ENCODE measurements around the gene MT1A. TPM values are rescaled to one million over a fixed set of nuclear protein-coding genes. Genes with fewer than 3 reads are reported as not detected.
A peak's percentile ranks its signal among the peaks of the same experiment; 100 is the strongest.

Gene MT1A
- polyA plus RNA-seq, 1 of the 3 experiments (the other 2 are of a cell fraction), result 5.4 TPM

GRCh38 chr16:56607109-56607618, 31.3 kb upstream of the MT1A start:
- Histone ChIP-seq H3K4me2 (peak overlapping the region; percentile 88), H3K79me2 (ENCODE audit: insufficient read depth) (peaks cover 30% of the 10 kb centered on the region), H3K9ac (peak overlapping the region; percentile 90), H3K4me1 (ENCODE audit: control insufficient read depth in 1 of 2, insufficient read depth in 2 of 2, low read depth in 1 of 2, low read length in 1 of 2) (peaks cover 35 to 46% of the 10 kb centered on the region in 2 experiments; a peak in 3 of 4 replicates), H3K4me3 (ENCODE audit: low read depth in 2 of 2, low read length in 1 of 2) (no peak overlapping the region), H3K9me2 (no peaks in the 10 kb centered on the region), H3K9me3 (no peaks in the 10 kb centered on the region), H2AFZ (ENCODE audit: low read depth) (peak overlapping the region; percentile 43), H3F3A (replicated peaks; ENCODE audit: insufficient read depth) (peaks cover 54% of the 10 kb centered on the region), H3K36me3 (replicated peaks in 1 of 2; ENCODE audit: control insufficient read depth in 1 of 2, insufficient read depth in 2 of 2, low read length in 1 of 2) (no peaks in the 10 kb centered on the region), H3K27ac (ENCODE audit: low read depth in 2 of 2, low read length in 1 of 2) (peak overlapping the region; percentile 86 to 96), H3K27me3 (ENCODE audit: insufficient read depth) (no peaks in the 10 kb centered on the region), H4K20me1 (ENCODE audit: insufficient read depth) (no peaks in the 10 kb centered on the region; the same call in 1 of the 2 replicates)
- WGBS (ENCODE audit: low lambda C conversion rate), result 24% methylated on average over 11 of the region's 14 CpGs
- no peak for TF ChIP-seq RFX5 (IDR thresholded peaks at IDR 0.05; ENCODE audit: low read length)
- peak; percentile 96 for TF ChIP-seq MAX (IDR thresholded peaks at IDR 0.05; ENCODE audit: low read depth)
- peak; percentile 67; the same call in 1 of the 2 replicates for TF ChIP-seq TEAD4 (IDR thresholded peaks at IDR 0.05; ENCODE audit: borderline replicate concordance, insufficient read depth)
- TF ChIP-seq GABPA (IDR thresholded peaks at IDR 0.05; ENCODE audit: low read depth), result peak; percentile 49
- TF ChIP-seq CHD2 (IDR thresholded peaks at IDR 0.05; ENCODE audit: low read length, partially characterized antibody), result no peak
- TF ChIP-seq CTCF (IDR thresholded peaks at IDR 0.05), result no peak
- TF ChIP-seq FOSL2 (IDR thresholded peaks at IDR 0.05; ENCODE audit: borderline replicate concordance, low read depth), result peak; percentile 56; the same call in 1 of the 2 replicates
- no peak for TF ChIP-seq USF1 (IDR thresholded peaks at IDR 0.05; ENCODE audit: borderline replicate concordance, low read depth)
- TF ChIP-seq FOXM1 (IDR thresholded peaks at IDR 0.05; ENCODE audit: low read depth), result no peak
- peak; percentile 81 for TF ChIP-seq NFIC (IDR thresholded peaks at IDR 0.05; ENCODE audit: borderline replicate concordance)
- TF ChIP-seq SIN3A (IDR thresholded peaks at IDR 0.05; ENCODE audit: borderline replicate concordance, low read depth, low read length), result peak; percentile 67; the same call in 1 of the 2 replicates
- peak; percentile 80 for TF ChIP-seq TCF12 (IDR thresholded peaks at IDR 0.05)
- TF ChIP-seq USF2 (IDR thresholded peaks at IDR 0.05; ENCODE audit: borderline replicate concordance, low read depth, low read length), result no peak
- no peak for TF ChIP-seq NRF1 (IDR thresholded peaks at IDR 0.05; ENCODE audit: low read depth, low read length)
- no peak for TF ChIP-seq SMC3 (IDR thresholded peaks at IDR 0.05; ENCODE audit: low read depth, low read length)
- TF ChIP-seq RXRA (IDR thresholded peaks at IDR 0.05; ENCODE audit: borderline replicate concordance, low read depth), result peak; percentile 48; the same call in 1 of the 2 replicates
- TF ChIP-seq RAD21 (IDR thresholded peaks at IDR 0.05; ENCODE audit: low read length), result no peak
- TF ChIP-seq POLR2AphosphoS5 (IDR thresholded peaks at IDR 0.05; ENCODE audit: low read depth, low read length), result peak; percentile 52; the same call in 1 of the 2 replicates
- no peak for TF ChIP-seq YY1 (IDR thresholded peaks at IDR 0.05; ENCODE audit: low read depth)
- peak; percentile 66; the same call in 1 of the 2 replicates for TF ChIP-seq TAF1 (IDR thresholded peaks at IDR 0.05; ENCODE audit: borderline replicate concordance, low read depth, low read length)
- TF ChIP-seq JUND (IDR thresholded peaks at IDR 0.05), result no peak
- TF ChIP-seq EP300 (IDR thresholded peaks at IDR 0.05; ENCODE audit: borderline replicate concordance in 1 of 2, low read depth in 1 of 2, low read length in 1 of 2), result peak in 1 of 2 experiments; percentile 67; a peak in 1 of 4 replicates
- peak; percentile 59; the same call in 1 of the 2 replicates for TF ChIP-seq ELF1 (IDR thresholded peaks at IDR 0.05)
- peak; percentile 69 for TF ChIP-seq REST (IDR thresholded peaks at IDR 0.05; ENCODE audit: low read depth, low read length)
- peak; percentile 22; the same call in 1 of the 2 replicates for TF ChIP-seq PBX3 (IDR thresholded peaks at IDR 0.05)
- no peak for TF ChIP-seq FOXJ3 (CRISPR knock-in tag; IDR thresholded peaks at IDR 0.05)
- CTCF ChIA-PET, result interaction anchor here (1.2 to 8.2 kb wide), 2 partner anchors 44 to 95 kb away, joined by 3 to 138 read pairs; no protein-coding TSS in a partner anchor
- no peak for DNase-seq
- POLR2A ChIA-PET, result no interaction called here

All from SK-N-SH (cell line).